Measurements from ENCODE around the gene KRT39. TPM values are rescaled to one million over a fixed set of nuclear protein-coding genes. Genes with fewer than 3 reads are reported as not detected.

The KRT39 gene
- total and polyA plus RNA-seq, 3 experiments from 2014 or later, result not detected

DNA sequence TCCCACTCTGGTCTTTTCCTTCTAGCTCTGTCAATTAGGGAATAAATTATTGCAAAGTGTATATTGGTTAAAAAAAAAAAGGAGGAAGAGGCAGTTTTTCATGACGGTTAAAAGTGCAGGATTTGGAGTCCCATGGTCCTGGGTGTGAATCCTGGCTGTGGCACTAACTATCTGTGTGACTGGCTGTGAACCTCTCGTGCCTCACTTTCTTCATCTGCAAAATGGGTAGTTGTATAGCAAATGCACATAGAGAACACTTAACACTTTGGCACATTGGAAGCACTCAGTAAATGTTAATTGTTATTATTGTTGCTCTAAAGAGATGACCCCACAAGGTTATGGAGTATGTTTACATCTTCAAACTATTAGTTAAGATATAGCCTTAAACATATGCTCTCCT is 18.8 kb downstream of the KRT39 start:
- Mint-ChIP-seq H3K27me3 (peaks cover 34 to 76% of the 10 kb centered on the region in 2 donors), H3K36me3 (peaks cover 0 to 5% (median 0%) of the 10 kb centered on the region in 3 donors), H3K9me3 (no peaks in the 10 kb centered on the region), H3K27ac (no peak overlapping the region), H3K4me1 (no peaks in the 10 kb centered on the region), H3K4me3 (no peak overlapping the region)
- H3K9me3 ChIP-seq (ENCODE audit: low read length), result no peaks in the 10 kb centered on the region
- CTCF ChIA-PET, result interaction anchor here (1.3 kb wide), 1 partner anchor 19 kb away, joined by 3 read pairs; the partner anchor contains the start of gene KRT39
- POLR2A ChIA-PET, result no interaction called here
- DNase-seq, result no peak
- peaks cover 21% of the 10 kb centered on the region for H3K27me3 ChIP-seq (ENCODE audit: insufficient read depth, low read length, poor library complexity, severe bottlenecking)
- no peak overlapping the region for H3K27ac ChIP-seq (ENCODE audit: low read depth, low read length)
- no peak overlapping the region for H3K4me3 ChIP-seq (ENCODE audit: low read length)
- no peaks in the 10 kb centered on the region for H3K36me3 ChIP-seq (ENCODE audit: insufficient read depth, low read length)
- H3K4me1 ChIP-seq (ENCODE audit: insufficient read depth, low read length), result no peaks in the 10 kb centered on the region

DNA sequence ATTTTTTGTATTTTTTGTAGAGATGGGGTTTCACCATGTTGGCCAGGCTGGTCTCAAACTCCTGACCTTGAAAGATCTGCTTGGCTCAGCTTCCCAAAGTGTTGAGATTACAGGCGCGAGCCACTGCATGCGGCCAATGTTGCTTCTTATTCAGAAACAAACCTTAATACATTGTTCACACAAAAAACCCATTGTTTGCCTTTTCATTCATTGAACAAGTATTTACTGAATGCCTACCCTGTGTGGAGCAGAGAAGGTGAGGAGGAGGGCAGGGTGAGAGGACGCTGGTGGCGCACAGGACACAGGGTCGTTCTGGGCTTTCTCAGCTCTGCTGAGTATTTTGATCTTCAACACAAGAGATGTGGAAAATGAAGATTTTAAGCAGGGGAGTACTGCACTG is 21.3 kb downstream of the KRT39 start:
- CTCF ChIA-PET, result no interaction called here

DNA sequence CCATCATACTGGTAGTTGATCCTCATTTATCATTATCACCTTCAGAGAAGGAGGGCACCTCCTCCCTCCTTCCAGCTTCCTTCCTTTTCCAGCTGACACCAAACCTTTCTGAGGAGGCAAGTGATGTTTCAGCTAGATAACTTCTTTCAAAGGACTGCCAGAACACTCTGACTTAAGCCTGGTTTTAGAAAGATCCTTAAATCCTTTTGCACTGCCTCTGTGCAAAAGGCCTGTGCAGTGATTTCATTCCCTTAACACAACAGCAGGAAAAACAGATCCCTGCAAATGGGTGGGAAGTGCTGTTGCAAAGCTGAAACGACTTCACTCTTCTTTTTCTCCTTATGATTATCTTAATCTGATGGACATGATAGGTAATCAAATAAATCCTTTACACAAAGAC is 22.2 kb downstream of the KRT39 start:
- Mint-ChIP-seq H3K4me1 (no peaks in the 10 kb centered on the region), H3K27ac (no peak overlapping the region), H3K4me3 (no peak overlapping the region), H3K36me3 (peaks cover 0 to 5% (median 0%) of the 10 kb centered on the region in 3 donors), H3K9me3 (no peaks in the 10 kb centered on the region), H3K27me3 (peaks cover 27 to 66% of the 10 kb centered on the region in 2 donors)
- H3K27ac ChIP-seq (ENCODE audit: low read depth, low read length), result no peak overlapping the region
- H3K9me3 ChIP-seq (ENCODE audit: low read length), result no peaks in the 10 kb centered on the region
- ChIA-PET CTCF (interaction anchor here (0.9 kb wide), 1 partner anchor 17 kb away, joined by 3 read pairs; no protein-coding TSS in a partner anchor), POLR2A (no interaction called here)
- no peak for DNase-seq
- H3K4me3 ChIP-seq (ENCODE audit: low read length), result no peak overlapping the region
- no peaks in the 10 kb centered on the region for H3K36me3 ChIP-seq (ENCODE audit: insufficient read depth, low read length)
- peaks cover 18% of the 10 kb centered on the region for H3K27me3 ChIP-seq (ENCODE audit: insufficient read depth, low read length, poor library complexity, severe bottlenecking)
- no peaks in the 10 kb centered on the region for H3K4me1 ChIP-seq (ENCODE audit: insufficient read depth, low read length)

More for the DNA sequence above, 21.3 kb downstream of the KRT39 start:
- no peak for DNase-seq
- Mint-ChIP-seq H3K36me3 (peaks cover 0 to 5% (median 0%) of the 10 kb centered on the region in 3 donors), H3K4me3 (no peak overlapping the region), H3K4me1 (no peaks in the 10 kb centered on the region), H3K27me3 (peaks cover 30 to 73% of the 10 kb centered on the region in 2 donors), H3K27ac (no peak overlapping the region), H3K9me3 (no peaks in the 10 kb centered on the region)
- POLR2A ChIA-PET, result no interaction called here
- Histone ChIP-seq H3K27ac (ENCODE audit: low read depth, low read length) (no peak overlapping the region), H3K4me1 (ENCODE audit: insufficient read depth, low read length) (no peaks in the 10 kb centered on the region), H3K9me3 (ENCODE audit: low read length) (no peaks in the 10 kb centered on the region), H3K36me3 (ENCODE audit: insufficient read depth, low read length) (no peaks in the 10 kb centered on the region), H3K27me3 (ENCODE audit: insufficient read depth, low read length, poor library complexity, severe bottlenecking) (peaks cover 21% of the 10 kb centered on the region), H3K4me3 (ENCODE audit: low read length) (no peak overlapping the region)

DNA sequence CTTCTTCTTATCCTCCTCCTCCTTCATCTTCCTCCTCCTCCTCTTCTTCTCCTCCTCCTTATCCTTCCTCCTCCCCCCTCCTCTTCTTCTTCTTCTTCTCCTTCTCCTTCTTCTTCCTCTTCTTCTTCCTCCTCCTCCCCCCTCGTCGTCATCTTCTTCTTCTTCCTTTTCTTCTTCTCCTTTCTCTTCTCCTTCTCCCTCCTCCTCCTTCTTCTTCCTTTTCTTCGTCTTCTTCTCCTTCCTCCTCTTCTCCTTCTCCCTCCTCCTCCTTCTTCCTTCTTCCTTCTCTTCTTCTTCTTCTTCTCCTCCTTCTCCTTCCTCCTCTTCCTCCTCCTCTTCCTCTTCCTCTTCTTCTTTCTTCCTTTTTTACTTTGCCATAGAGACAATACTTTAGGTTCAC is 24.2 kb downstream of the KRT39 start:
- no peaks in the 10 kb centered on the region for H3K4me1 ChIP-seq (ENCODE audit: insufficient read depth, low read length)

DNA sequence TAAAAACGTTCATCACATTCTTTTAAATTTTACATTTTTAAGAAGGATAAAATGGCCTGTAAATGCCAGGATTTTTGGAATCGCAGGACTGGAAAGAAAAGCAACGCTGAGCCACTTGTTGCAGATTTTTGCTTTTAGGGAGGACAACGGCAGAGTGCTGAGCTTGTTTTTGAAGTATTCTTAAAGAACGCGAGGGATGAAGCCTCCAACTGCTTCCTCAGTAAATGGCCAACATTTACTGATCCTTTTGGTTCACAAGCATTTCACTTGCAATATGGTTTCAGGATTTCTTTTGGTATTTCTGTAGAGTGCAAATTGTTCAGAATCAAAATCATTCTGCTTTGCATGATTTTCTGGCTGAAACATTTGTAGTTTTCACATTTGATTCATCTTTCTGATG is 26.5 kb downstream of the KRT39 start:
- Histone ChIP-seq H3K9me3 (ENCODE audit: low read length) (no peaks in the 10 kb centered on the region), H3K4me1 (ENCODE audit: insufficient read depth, low read length) (no peaks in the 10 kb centered on the region), H3K4me3 (ENCODE audit: low read length) (no peak overlapping the region), H3K36me3 (ENCODE audit: insufficient read depth, low read length) (no peaks in the 10 kb centered on the region), H3K27me3 (ENCODE audit: insufficient read depth, low read length, poor library complexity, severe bottlenecking) (no peaks in the 10 kb centered on the region), H3K27ac (ENCODE audit: low read depth, low read length) (no peak overlapping the region)
- DNase-seq, result no peak
- Mint-ChIP-seq H3K27me3 (peaks cover 15 to 45% of the 10 kb centered on the region in 2 donors), H3K4me3 (no peak overlapping the region), H3K4me1 (peaks cover 0 to 4% (median 0%) of the 10 kb centered on the region in 3 donors), H3K27ac (no peak overlapping the region), H3K9me3 (no peaks in the 10 kb centered on the region), H3K36me3 (peaks cover 0 to 5% (median 0%) of the 10 kb centered on the region in 3 donors)
- ChIA-PET CTCF (no interaction called here), POLR2A (no interaction called here)

More for the DNA sequence above, 24.2 kb downstream of the KRT39 start:
- Mint-ChIP-seq H3K36me3 (peaks cover 0 to 5% (median 0%) of the 10 kb centered on the region in 3 donors), H3K27ac (no peak overlapping the region), H3K9me3 (no peaks in the 10 kb centered on the region), H3K27me3 (peaks cover 21 to 54% of the 10 kb centered on the region in 2 donors), H3K4me3 (no peak overlapping the region), H3K4me1 (no peaks in the 10 kb centered on the region)
- H3K27ac ChIP-seq (ENCODE audit: low read depth, low read length), result no peak overlapping the region
- POLR2A ChIA-PET, result no interaction called here
- H3K36me3 ChIP-seq (ENCODE audit: insufficient read depth, low read length), result no peaks in the 10 kb centered on the region
- no peak overlapping the region for H3K4me3 ChIP-seq (ENCODE audit: low read length)
- no peaks in the 10 kb centered on the region for H3K9me3 ChIP-seq (ENCODE audit: low read length)
- CTCF ChIA-PET, result no interaction called here
- H3K27me3 ChIP-seq (ENCODE audit: insufficient read depth, low read length, poor library complexity, severe bottlenecking), result peaks cover 10% of the 10 kb centered on the region
- no peak for DNase-seq

DNA sequence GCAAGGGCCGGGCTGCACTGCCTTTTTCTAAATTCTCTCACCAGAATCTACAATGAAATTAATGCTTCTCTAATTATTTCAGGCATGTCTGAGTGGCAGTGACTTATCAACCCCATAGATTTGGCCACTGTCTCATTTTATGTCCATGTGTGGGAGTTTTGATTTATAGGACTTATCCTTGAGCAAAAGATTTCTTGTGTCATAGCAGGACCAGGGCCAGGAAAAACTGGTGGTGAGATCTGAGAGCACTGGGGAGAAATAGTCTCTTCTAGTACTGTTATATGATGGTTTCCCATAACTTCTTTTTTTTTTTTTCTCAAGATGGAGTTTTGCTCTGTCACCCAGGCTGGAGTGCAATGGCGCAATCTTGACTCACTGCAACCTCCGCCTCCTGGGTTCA is 27.8 kb downstream of the KRT39 start:
- no peaks in the 10 kb centered on the region for H3K4me1 ChIP-seq (ENCODE audit: insufficient read depth, low read length)
- no peaks in the 10 kb centered on the region for H3K36me3 ChIP-seq (ENCODE audit: insufficient read depth, low read length)
- peaks cover 0 to 4% (median 0%) of the 10 kb centered on the region in 3 donors for H3K4me1 Mint-ChIP-seq
- POLR2A ChIA-PET, result no interaction called here
- no peak overlapping the region for H3K4me3 Mint-ChIP-seq
- H3K9me3 Mint-ChIP-seq, result no peaks in the 10 kb centered on the region
- H3K9me3 ChIP-seq (ENCODE audit: low read length), result no peaks in the 10 kb centered on the region
- peaks cover 0 to under 1% (median 0%) of the 10 kb centered on the region in 3 donors for H3K36me3 Mint-ChIP-seq
- peaks cover 11 to 45% of the 10 kb centered on the region in 2 donors for H3K27me3 Mint-ChIP-seq
- no peak overlapping the region for H3K4me3 ChIP-seq (ENCODE audit: low read length)
- DNase-seq, result no peak
- CTCF ChIA-PET, result no interaction called here
- H3K27me3 ChIP-seq (ENCODE audit: insufficient read depth, low read length, poor library complexity, severe bottlenecking), result no peaks in the 10 kb centered on the region
- H3K27ac ChIP-seq (ENCODE audit: low read depth, low read length), result no peak overlapping the region
- no peak overlapping the region for H3K27ac Mint-ChIP-seq

DNA sequence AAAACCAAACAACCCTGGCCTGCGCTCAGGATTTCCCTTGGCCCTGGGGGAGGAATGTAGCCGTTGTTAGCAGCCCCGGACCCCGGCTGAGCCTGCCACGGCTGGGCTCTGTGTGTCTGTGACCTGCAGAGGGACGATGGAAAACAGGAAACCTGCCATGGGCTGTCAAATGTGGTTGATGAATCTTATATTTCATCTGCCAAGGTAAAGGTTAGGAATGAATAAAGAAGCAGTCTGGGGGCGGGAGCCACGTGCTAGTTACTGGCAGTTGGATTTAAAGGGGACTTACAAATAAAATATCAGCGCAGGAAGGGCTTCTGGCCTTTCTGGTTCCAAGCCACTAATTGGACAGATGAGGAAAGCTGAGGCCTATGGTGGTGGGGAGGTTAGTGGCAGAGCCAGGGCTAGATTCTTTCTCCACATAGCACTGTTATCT is 29.3 kb downstream of the KRT39 start, which contains the start of gene KRT23:
KRT23 (minus strand) TSS at position 263 of the 436 bp plus-strand sequence. CDS start 1,043 bp downstream, outside the sequence.
- Mint-ChIP-seq H3K27me3 (peaks cover 13 to 43% of the 10 kb centered on the region in 2 donors), H3K9me3 (no peaks in the 10 kb centered on the region), H3K27ac (peak within 1 kb of the TSS in 6 of 8 donors; percentile 17 to 78 (median 38)), H3K4me3 (no peak within 1 kb of the TSS), H3K4me1 (peaks cover 0 to 4% (median 0%) of the 10 kb centered on the region in 3 donors), H3K36me3 (no peaks in the 10 kb centered on the region)
- no peaks in the 10 kb centered on the region for H3K9me3 ChIP-seq (ENCODE audit: low read length)
- no peak within 1 kb of the TSS for H3K4me3 ChIP-seq (ENCODE audit: low read length)
- no peaks in the 10 kb centered on the region for H3K27me3 ChIP-seq (ENCODE audit: insufficient read depth, low read length, poor library complexity, severe bottlenecking)
- CTCF ChIA-PET, result no interaction called here
- no peak within 1 kb of the TSS for H3K27ac ChIP-seq (ENCODE audit: low read depth, low read length)
- H3K4me1 ChIP-seq (ENCODE audit: insufficient read depth, low read length), result no peaks in the 10 kb centered on the region
- no peaks in the 10 kb centered on the region for H3K36me3 ChIP-seq (ENCODE audit: insufficient read depth, low read length)
- no peak for DNase-seq
- POLR2A ChIA-PET, result no interaction called here

DNA sequence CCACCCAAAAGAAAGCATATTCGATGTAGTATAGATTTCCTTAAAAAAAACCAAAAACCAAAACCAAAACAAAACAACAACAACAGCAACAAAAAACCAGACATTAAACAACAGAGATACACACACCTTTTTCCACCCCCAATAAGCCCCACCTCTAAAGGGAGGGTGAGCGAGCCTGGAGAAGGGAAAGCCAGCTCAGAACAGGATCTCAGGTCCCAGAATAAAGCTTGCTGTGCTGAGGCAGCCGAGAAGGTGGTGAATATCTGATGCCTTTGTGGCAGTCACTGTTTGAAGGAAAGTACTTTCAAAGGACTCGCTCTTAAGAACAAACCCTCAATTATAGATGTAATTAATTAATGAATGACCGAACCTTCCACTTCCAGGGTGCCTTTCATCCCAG is 29.8 kb downstream of the KRT39 start:
- ChIA-PET CTCF (no interaction called here), POLR2A (no interaction called here)
- Histone ChIP-seq H3K4me1 (ENCODE audit: insufficient read depth, low read length) (no peaks in the 10 kb centered on the region), H3K4me3 (ENCODE audit: low read length) (no peak overlapping the region), H3K27ac (ENCODE audit: low read depth, low read length) (no peak overlapping the region), H3K27me3 (ENCODE audit: insufficient read depth, low read length, poor library complexity, severe bottlenecking) (no peaks in the 10 kb centered on the region), H3K9me3 (ENCODE audit: low read length) (no peaks in the 10 kb centered on the region), H3K36me3 (ENCODE audit: insufficient read depth, low read length) (no peaks in the 10 kb centered on the region)
- Mint-ChIP-seq H3K27ac (peak overlapping the region in 5 of 8 donors; percentile 23 to 78 (median 25)), H3K27me3 (peaks cover 13 to 44% of the 10 kb centered on the region in 2 donors), H3K36me3 (no peaks in the 10 kb centered on the region), H3K4me3 (no peak overlapping the region), H3K4me1 (peaks cover 0 to 4% (median 0%) of the 10 kb centered on the region in 3 donors), H3K9me3 (no peaks in the 10 kb centered on the region)
- DNase-seq, result no peak

Data from CD8-positive, alpha-beta memory T cell (primary cell).